ENCODE results near the gene TTLL13.

DNA sequence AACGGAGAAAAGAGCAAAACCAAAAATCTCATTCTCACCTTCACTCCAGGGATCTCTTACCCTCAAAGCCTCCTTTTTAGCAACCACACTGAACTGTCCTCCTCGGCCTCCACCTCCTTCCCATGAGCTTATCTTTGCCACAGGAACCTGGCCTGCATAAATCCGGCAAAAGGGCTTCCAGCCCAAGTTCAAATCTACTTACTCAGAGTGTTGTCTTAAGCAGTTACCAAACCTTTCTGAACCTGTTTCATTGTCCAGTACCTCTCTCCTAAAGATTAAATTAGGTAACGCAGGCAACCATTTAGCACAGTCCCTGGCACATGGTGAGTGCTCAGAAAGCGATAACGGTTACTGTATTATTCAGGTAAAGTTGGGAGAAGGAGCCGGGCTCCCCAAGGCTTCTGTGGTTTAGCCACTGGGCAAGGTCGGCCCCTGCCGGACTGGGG, 16.4 kb upstream of the TTLL13 start:
- TF ChIP-seq POLR2A (IDR thresholded peaks at IDR 0.05; ENCODE audit: low read length): no peak
- no peak for TF ChIP-seq GATA1 (IDR thresholded peaks at IDR 0.05; ENCODE audit: low read depth, low read length)

All from erythroblast (primary cell).